Dendritic cell treated with granulocyte-macrophage colony-stimulating factor and Interleukin-4, amounts not matched to agents 40 ng/mL and 50 ng/mL, for 4 days (primary cell): ENCODE data around the gene FAM216B.

Experiments used
- H3K27ac Mint-ChIP-seq: one replicate; pipeline ENCODE4 v1.8.0; 2022; ENCODE audit warnings: mild to moderate bottlenecking, mixed read lengths
- H3K27me3 Mint-ChIP-seq: one replicate; pipeline ENCODE4 v1.8.0; 2022; ENCODE audit warnings: mild to moderate bottlenecking, mixed read lengths
- H3K36me3 Mint-ChIP-seq: one replicate; pipeline ENCODE4 v1.8.0; 2022; ENCODE audit warnings: low read depth, mixed read lengths
- H3K4me1 Mint-ChIP-seq: one replicate; pipeline ENCODE4 v1.8.0; 2022; ENCODE audit warnings: low read depth, mixed read lengths
- H3K4me3 Mint-ChIP-seq: one replicate; pipeline ENCODE4 v1.8.0; 2022; ENCODE audit warnings: mild to moderate bottlenecking, moderate library complexity, mixed read lengths
- H3K9me3 Mint-ChIP-seq: one replicate; pipeline ENCODE4 v1.8.0; 2022; ENCODE audit warnings: mixed read lengths
- intact Hi-C: fragments of 100-400 bp; cut with micrococcal nuclease; formaldehyde crosslinking; loops from one replicate; pipeline ENCODE4 v1.15.0; 2022

The FAM216B gene

GRCh38 chr13:42781352-42781751 lies at the start of gene FAM216B:
Gene FAM216B, plus strand, starts transcription at chr13:42781584. Its CDS starts 2,484 bp downstream, at chr13:42784068.
- H3K9me3 Mint-ChIP-seq: peaks cover under 1% of the 10 kb centered on the region
- H3K27ac Mint-ChIP-seq: no peak within 1 kb of the TSS
- no peaks in the 10 kb centered on the region for H3K36me3 Mint-ChIP-seq
- intact Hi-C loops: no loop called here
- no peaks in the 10 kb centered on the region for H3K27me3 Mint-ChIP-seq
- no peaks in the 10 kb centered on the region for H3K4me1 Mint-ChIP-seq
- no peak within 1 kb of the TSS for H3K4me3 Mint-ChIP-seq

- H3K27me3 Mint-ChIP-seq: no peaks in the 10 kb centered on the region
- no peaks in the 10 kb centered on the region for H3K36me3 Mint-ChIP-seq
- no peak overlapping the region for H3K4me3 Mint-ChIP-seq
- no peak overlapping the region for H3K27ac Mint-ChIP-seq
- intact Hi-C loops: no loop called here
- H3K4me1 Mint-ChIP-seq: peaks cover 5% of the 10 kb centered on the region
- no peaks in the 10 kb centered on the region for H3K9me3 Mint-ChIP-seq
Measured at GRCh38 chr13:42732073-42732472, 49.3 kb upstream of the FAM216B start.

DNA sequence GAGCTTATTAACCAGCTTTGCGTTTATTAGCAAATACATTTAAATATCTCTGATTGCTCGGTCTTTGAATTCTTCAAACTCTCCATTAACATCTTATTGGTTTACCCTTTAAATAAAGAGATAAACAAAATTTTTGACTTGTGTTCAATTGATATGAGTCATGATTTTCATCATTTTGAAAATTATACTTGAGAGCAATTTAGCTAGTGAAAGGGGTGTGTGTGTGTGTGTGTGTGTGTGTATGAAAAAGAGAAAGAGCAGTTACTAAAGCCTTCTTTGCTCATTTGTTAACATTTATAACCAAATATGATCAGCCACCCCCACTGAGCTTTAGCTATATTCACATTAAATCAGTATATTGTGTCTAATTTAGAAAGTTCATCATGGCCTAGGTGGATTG lies 48.3 kb upstream of the FAM216B start:
- no peak overlapping the region for H3K4me3 Mint-ChIP-seq
- H3K27ac Mint-ChIP-seq: no peak overlapping the region
- H3K4me1 Mint-ChIP-seq: peaks cover 5% of the 10 kb centered on the region
- H3K9me3 Mint-ChIP-seq: no peaks in the 10 kb centered on the region
- peaks cover under 1% of the 10 kb centered on the region for H3K27me3 Mint-ChIP-seq
- H3K36me3 Mint-ChIP-seq: no peaks in the 10 kb centered on the region
- intact Hi-C loops: no loop called here

DNA sequence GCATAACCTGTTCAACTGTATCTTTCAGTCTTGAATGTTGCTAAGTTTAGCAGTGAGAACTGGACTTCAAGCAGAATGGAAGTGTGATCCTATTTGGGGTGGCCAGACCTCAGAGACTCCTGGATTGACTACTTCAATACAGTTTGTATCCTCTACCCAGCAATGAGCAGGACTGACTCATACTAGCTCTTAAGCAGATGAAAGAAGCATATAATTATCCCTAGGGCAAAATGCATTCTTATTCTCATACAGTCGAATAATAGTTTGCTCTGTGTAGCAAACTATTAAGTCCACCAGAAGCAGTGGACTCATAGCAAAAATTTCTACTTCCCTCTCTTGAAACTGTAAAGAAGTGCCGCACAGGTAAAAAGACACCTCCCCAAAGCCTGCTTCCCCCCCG lies 46.4 kb upstream of the FAM216B start:
- Mint-ChIP-seq H3K9me3 (no peaks in the 10 kb centered on the region), H3K36me3 (no peaks in the 10 kb centered on the region), H3K4me3 (no peak overlapping the region), H3K27ac (no peak overlapping the region), H3K27me3 (peaks cover 1% of the 10 kb centered on the region), H3K4me1 (no peaks in the 10 kb centered on the region)
- intact Hi-C loops: no loop called here

GRCh38 chr13:42740753-42741152 lies 40.6 kb upstream of the FAM216B start:
- peaks cover 1% of the 10 kb centered on the region for H3K27me3 Mint-ChIP-seq
- peaks cover 9% of the 10 kb centered on the region for H3K4me1 Mint-ChIP-seq
- no peaks in the 10 kb centered on the region for H3K9me3 Mint-ChIP-seq
- H3K27ac Mint-ChIP-seq: no peak overlapping the region
- H3K36me3 Mint-ChIP-seq: no peaks in the 10 kb centered on the region
- intact Hi-C loops: no loop called here
- H3K4me3 Mint-ChIP-seq: no peak overlapping the region

GRCh38 chr13:42741914-42742313 lies 39.5 kb upstream of the FAM216B start:
- Mint-ChIP-seq H3K4me1 (peaks cover 9% of the 10 kb centered on the region), H3K27ac (no peak overlapping the region), H3K9me3 (no peaks in the 10 kb centered on the region), H3K4me3 (no peak overlapping the region), H3K36me3 (no peaks in the 10 kb centered on the region), H3K27me3 (peaks cover 1% of the 10 kb centered on the region)
- intact Hi-C loops: no loop called here

DNA sequence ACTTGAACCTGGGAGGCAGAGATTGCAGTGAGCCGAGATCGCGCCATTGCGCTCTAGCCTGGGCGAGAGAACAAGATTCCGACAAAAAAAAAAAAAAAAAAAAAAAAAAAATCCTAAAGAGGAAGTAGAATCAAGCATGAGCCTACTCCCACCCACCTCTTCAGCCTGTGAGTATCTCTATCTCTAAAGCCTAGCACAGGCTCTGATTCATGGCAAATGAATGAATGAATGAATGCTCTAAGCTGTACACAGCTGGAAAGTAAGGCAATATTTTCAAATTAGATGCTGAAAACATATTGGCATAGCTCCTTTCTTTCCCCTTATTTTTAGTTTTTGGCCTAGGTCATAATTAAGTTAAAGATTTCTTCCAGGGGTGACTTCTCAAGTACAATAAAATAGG lies 35.7 kb upstream of the FAM216B start:
- Mint-ChIP-seq H3K27ac (no peak overlapping the region), H3K36me3 (no peaks in the 10 kb centered on the region), H3K4me3 (no peak overlapping the region), H3K4me1 (peaks cover 14% of the 10 kb centered on the region), H3K27me3 (peaks cover 9% of the 10 kb centered on the region), H3K9me3 (no peaks in the 10 kb centered on the region)
- intact Hi-C loops: no loop called here

- Mint-ChIP-seq H3K27ac (no peak overlapping the region), H3K27me3 (peaks cover 9% of the 10 kb centered on the region), H3K4me1 (peaks cover 14% of the 10 kb centered on the region), H3K36me3 (no peaks in the 10 kb centered on the region), H3K4me3 (no peak overlapping the region), H3K9me3 (no peaks in the 10 kb centered on the region)
- intact Hi-C loops: no loop called here
Measured at GRCh38 chr13:42746866-42747265, 34.5 kb upstream of the FAM216B start.

- H3K9me3 Mint-ChIP-seq: no peaks in the 10 kb centered on the region
- no peak overlapping the region for H3K27ac Mint-ChIP-seq
- no peaks in the 10 kb centered on the region for H3K36me3 Mint-ChIP-seq
- no peak overlapping the region for H3K4me3 Mint-ChIP-seq
- intact Hi-C loops: no loop called here
- peaks cover 14% of the 10 kb centered on the region for H3K4me1 Mint-ChIP-seq
- peaks cover 9% of the 10 kb centered on the region for H3K27me3 Mint-ChIP-seq
Measured at GRCh38 chr13:42747399-42747873, 33.9 kb upstream of the FAM216B start.

DNA sequence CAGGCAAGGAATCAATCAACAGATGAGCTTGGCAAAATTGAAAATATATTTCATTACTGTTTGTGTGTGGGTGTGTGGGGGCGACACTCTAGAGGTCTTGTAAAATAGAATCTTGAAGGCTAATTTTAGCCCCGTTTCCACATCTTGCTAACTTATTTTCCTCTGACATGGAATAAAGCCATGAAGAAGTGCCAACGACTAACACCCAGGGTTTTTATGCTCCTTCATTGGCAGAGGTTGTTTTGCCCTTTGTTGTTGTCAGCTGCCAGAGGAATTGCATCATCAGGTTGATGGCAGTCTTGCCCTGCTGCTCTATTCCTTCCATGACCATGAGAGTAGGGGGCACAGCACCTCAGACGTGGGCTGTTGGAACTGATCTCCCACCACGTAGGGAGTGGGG lies 30.6 kb upstream of the FAM216B start:
- peaks cover 9% of the 10 kb centered on the region for H3K27me3 Mint-ChIP-seq
- H3K4me3 Mint-ChIP-seq: no peak overlapping the region
- peaks cover 10% of the 10 kb centered on the region for H3K4me1 Mint-ChIP-seq
- H3K27ac Mint-ChIP-seq: no peak overlapping the region
- no peaks in the 10 kb centered on the region for H3K9me3 Mint-ChIP-seq
- intact Hi-C loops: no loop called here
- H3K36me3 Mint-ChIP-seq: no peaks in the 10 kb centered on the region

DNA sequence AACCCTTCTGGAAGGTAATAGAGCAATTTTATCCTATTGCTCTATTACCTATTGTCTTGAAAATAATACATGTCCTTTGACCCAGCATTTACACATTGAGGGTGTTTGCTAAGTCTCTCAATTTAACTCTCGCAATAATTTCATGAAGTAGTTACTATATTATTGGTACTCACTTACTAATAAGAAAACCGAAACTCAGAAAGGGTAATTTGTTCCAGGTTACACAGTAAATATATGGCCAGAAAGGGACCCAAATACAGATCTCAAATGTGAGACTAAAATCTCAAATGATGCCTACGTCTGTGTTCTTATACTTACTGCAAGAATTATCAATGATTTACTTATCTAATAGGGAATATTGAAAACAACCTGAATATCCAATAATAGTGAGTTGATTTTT lies 29.7 kb upstream of the FAM216B start:
- peaks cover 9% of the 10 kb centered on the region for H3K27me3 Mint-ChIP-seq
- H3K4me3 Mint-ChIP-seq: no peak overlapping the region
- no peaks in the 10 kb centered on the region for H3K9me3 Mint-ChIP-seq
- intact Hi-C loops: no loop called here
- no peak overlapping the region for H3K27ac Mint-ChIP-seq
- H3K36me3 Mint-ChIP-seq: no peaks in the 10 kb centered on the region
- peaks cover 10% of the 10 kb centered on the region for H3K4me1 Mint-ChIP-seq

GRCh38 chr13:42752731-42753130 lies 28.7 kb upstream of the FAM216B start:
- H3K36me3 Mint-ChIP-seq: no peaks in the 10 kb centered on the region

DNA sequence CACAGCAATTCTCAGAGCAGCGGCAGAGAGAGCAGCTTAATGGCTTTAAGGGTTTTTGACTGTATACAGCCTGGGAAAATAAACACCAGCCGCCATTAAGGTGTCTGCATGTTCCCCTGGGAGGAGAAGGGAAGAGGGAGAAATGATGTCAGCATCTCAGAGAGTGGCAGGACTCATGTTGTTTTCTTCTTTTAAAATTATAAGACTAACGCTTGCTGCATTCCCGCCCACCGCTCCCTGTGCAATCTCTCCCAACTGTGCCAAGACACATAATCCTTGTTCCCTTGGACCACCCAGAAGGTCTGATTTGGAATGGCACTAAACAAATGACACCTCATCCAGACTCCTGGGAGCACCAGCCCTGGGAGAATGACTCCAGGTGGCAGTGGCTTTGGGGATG lies 27.7 kb upstream of the FAM216B start:
- no peaks in the 10 kb centered on the region for H3K36me3 Mint-ChIP-seq
- no peak overlapping the region for H3K4me3 Mint-ChIP-seq
- no peak overlapping the region for H3K27ac Mint-ChIP-seq
- peaks cover 9% of the 10 kb centered on the region for H3K27me3 Mint-ChIP-seq
- H3K9me3 Mint-ChIP-seq: no peaks in the 10 kb centered on the region
- peaks cover 6% of the 10 kb centered on the region for H3K4me1 Mint-ChIP-seq
- intact Hi-C loops: no loop called here

More at GRCh38 chr13:42752731-42753130, 28.7 kb upstream of the FAM216B start:
- Mint-ChIP-seq H3K4me3 (no peak overlapping the region), H3K4me1 (peaks cover 8% of the 10 kb centered on the region), H3K9me3 (no peaks in the 10 kb centered on the region), H3K27ac (no peak overlapping the region), H3K27me3 (peaks cover 9% of the 10 kb centered on the region)
- intact Hi-C loops: no loop called here

DNA sequence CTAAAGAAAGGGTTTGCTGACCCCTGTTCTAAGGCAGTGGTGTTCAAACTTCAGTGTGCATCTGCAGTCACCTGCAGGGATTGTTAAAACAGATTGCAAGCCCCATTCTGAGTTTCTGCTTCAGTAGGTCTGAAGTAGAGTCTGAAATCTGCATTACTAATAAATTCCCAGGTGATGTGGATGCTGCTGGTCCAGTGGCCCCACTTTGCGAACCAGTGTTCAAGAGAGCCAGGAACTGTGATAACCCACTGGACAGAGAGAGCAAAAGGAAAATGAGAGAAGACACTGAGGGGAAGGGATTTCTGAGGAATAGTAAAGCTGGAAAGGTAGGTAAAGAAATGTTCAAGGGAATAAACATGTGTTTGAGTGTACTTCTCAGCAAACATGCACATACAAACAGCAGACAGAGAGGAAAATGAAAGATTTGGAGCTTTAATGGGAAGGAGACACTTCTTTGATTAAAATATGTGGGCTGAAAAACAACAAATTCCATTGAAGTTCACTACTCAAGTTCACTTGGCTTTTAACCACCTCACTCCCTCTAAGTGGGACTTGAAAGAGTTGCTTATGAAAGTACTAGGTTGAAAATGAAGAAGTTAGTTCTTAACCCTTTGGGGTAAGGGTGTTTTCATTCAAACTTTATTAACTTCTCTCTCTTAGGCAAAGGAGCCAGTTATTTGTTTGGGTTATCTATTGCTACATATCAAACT lies 26.4 kb upstream of the FAM216B start:
- intact Hi-C loops: no loop called here
- Mint-ChIP-seq H3K27me3 (peaks cover 3% of the 10 kb centered on the region), H3K27ac (no peak overlapping the region), H3K4me3 (no peak overlapping the region), H3K4me1 (peaks cover 6% of the 10 kb centered on the region), H3K9me3 (no peaks in the 10 kb centered on the region), H3K36me3 (no peaks in the 10 kb centered on the region)
